HG03378 (cell line): ENCODE data around the gene GRIA4.

Experiments used
- ATAC-seq: cut with Tn5 transposase; IDR thresholded peaks from one replicate; pipeline ENCODE4 v1.9.1; 2021; ENCODE audit warnings: mild to moderate bottlenecking, moderate library complexity; ENCODE audit not compliant: unreplicated experiment

Gene GRIA4

DNA sequence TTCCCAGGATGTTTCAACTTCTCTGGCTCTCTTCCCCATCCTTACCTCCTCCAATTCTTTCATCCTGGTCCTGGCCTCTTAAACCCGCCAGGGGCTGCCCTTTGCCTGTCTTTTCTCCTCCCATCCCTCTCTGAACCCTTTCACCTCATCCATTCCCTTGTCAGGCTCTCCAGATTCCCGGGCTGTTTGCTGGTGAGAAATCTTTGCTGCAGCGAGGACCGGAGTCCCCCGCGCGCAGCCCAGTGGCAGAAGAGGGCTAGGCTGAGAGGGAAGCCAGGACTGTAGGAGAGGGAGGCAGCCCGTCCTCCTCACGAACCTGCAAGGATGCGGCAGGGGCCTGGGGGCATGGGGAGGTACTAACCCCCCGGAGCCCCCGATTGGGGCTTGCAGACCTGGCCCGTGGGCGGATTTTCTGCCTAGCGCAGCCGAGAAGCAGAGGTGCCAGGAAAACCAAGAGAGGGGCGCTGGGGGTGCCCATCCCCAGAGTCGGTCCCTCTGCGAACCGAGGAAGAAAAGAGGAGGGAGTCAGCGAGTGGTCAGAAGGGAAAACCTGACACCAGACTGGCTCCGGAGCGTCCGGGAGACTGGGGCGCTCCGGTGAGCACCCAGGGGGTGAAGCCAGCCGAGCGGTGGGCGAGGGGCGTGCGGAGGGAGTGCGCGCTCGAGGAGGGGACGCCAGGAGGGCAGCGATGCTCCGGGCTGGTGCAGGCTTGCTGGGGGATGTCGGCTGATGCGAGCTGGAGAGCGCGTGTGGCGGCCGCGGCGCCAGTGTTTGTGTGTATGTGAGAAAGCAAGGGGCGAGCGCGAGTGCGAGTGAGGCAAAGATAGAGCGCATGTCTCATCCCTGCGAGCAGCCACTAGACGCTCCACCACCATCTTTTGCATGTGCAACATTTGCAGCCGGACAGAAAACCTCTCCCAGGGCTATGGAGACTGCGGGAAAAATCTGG lies at the start of gene GRIA4:
Gene GRIA4 (plus strand): TSS at position 242 of the 950 bp plus-strand sequence. CDS start 925 bp downstream, outside the sequence.
- ATAC-seq: no peak

DNA sequence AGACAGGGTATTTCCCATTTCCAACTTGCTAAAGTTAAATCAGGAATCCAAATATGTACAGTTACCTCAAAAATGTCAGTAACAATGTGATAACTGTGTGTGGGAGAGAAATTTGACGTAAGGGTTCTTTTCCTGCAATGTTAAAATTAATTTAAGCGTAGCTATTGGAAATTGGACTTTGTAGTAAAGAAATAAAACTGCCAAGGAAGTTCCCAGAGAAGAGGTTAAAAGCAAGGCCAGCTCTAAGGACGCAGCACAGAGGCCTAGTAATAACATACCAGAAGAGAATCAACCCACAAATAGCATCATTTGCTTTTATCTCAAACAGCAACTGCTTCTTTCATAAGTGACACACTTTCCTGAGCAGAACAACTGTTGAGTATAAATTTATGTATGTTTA lies 36.8 kb upstream of the GRIA4 start:
- no peak for ATAC-seq

DNA sequence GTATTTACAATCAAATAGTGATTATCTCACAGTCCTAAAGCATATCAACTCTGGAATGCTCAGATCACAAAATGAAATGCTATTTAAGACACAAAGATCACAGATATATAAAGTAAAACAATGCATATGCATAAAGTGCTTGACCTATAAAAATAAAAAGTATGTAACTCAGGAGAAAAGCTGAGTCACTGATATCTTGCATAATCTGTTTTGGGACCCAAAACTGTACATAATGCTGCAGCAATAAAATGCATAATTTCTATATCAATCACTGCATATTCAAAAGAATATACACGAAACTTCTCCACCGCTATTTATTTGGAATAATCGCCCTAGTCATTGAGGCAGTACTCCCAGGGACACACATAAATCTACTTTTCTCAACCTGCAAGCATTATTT lies 34.9 kb upstream of the GRIA4 start:
- ATAC-seq: no peak

- ATAC-seq: no peak
Observed at GRCh38 chr11:105577641-105578040, 32.2 kb upstream of the GRIA4 start.

DNA sequence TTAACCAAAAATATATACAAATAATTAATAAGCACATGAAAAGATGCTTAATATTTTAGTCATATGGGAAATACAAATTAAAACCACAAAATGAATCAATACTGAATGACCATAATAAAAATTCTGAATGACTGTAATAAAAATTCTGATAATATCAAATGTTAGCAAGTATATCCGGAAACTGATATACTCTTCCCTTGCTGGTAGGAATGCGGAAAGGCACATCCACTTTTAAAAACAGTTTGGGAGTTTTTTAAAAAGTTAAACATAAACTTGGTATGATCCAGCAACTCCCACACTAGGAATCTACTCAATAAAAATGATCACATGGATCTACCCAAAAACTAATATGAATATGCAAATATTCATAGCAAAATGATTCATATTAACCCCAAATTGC lies 30.8 kb upstream of the GRIA4 start:
- ATAC-seq: no peak

DNA sequence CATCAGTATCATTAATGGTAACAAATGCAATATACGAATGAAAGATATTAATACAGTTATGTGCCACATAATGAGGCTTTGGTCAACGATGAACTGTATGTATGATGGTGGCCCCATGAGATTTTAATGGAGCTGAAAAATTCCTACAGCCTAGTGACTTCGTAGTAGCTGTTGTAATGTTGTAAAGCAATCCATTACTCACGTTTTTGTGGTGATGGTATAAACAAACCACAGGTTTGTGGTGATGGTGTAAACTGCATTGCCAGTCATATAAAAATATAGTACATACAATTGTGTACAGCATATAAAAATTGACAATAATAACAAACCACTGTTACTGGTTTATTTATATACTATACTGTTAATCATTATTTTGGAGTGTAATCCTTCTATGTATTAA lies 27.4 kb upstream of the GRIA4 start:
- no peak for ATAC-seq

DNA sequence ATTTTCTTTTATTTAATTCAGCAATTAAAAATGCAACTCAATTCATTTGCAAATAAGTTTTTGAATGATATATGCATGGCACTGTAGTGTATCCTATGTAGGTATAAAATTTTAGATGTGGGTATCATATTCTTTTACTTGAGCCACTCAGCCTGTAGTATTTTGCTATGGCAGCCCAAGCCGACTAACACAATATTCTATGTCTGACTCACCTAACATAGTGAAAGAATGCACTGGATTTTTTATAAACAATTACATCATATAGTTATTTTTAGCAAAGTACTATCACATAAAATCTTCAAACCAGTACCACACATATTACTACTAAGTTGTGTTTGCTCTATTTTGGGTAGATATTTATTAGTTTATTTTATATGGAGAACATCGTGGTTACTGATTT lies 21.9 kb upstream of the GRIA4 start:
- ATAC-seq: no peak

GRCh38 chr11:105589346-105589745 lies 20.5 kb upstream of the GRIA4 start:
- ATAC-seq: no peak

- no peak for ATAC-seq
Observed at GRCh38 chr11:105592035-105592434, 17.8 kb upstream of the GRIA4 start.

- no peak for ATAC-seq
Observed at GRCh38 chr11:105598371-105598770, 11.5 kb upstream of the GRIA4 start.

DNA sequence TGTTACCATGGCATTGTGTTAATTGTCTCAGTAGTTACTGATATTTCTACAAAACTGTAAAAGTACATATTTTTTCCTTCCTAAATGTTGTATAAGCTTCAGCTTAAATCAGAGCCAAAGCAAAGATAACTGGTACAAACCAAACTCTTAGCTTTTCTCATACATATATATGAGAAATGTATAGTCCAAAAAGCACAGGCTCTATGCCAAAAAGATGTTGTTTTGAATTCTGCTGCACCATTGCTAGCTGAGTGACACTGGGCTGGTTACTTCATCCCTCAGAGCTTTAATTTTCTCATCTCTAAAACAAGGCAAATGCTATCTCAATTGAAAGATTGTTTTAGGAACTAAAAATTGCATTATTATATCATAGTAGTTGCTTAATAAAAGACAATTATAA lies 6.7 kb upstream of the GRIA4 start:
- ATAC-seq: no peak

- peak; percentile 82 for ATAC-seq
Observed at GRCh38 chr11:105609341-105609781, 512 bp upstream of the GRIA4 start.

DNA sequence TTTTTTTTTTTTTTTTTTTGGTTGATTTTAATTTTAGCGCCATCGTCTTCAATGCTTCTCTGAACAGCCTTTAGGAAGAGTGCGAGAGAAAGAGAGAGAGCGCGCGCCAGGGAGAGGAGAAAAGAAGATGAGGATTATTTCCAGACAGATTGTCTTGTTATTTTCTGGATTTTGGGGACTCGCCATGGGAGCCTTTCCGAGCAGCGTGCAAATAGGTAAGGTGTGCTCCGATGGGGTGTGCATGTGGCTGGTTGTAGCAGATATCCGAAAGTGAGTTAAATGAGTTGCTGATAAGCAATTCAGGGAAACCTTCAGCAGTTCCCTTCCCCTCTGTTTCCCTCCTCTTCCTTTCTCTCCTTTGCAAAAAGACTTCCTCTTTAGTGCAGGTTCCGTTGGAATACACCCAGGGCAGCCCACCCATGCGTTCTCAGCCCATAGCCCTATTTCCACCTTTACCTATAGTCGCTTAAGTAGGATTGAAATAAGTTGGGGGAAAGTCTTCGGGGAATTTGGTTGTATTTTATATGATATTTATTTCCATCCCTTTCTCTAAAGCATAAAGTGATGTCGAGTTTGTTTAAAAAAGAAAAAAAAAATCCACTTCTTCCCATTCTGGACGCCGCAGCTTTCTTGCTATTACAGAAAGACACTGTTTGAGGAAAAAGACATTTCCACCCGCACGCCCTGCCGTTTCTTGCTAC lies 1.1 kb downstream of the GRIA4 start:
- no peak for ATAC-seq

DNA sequence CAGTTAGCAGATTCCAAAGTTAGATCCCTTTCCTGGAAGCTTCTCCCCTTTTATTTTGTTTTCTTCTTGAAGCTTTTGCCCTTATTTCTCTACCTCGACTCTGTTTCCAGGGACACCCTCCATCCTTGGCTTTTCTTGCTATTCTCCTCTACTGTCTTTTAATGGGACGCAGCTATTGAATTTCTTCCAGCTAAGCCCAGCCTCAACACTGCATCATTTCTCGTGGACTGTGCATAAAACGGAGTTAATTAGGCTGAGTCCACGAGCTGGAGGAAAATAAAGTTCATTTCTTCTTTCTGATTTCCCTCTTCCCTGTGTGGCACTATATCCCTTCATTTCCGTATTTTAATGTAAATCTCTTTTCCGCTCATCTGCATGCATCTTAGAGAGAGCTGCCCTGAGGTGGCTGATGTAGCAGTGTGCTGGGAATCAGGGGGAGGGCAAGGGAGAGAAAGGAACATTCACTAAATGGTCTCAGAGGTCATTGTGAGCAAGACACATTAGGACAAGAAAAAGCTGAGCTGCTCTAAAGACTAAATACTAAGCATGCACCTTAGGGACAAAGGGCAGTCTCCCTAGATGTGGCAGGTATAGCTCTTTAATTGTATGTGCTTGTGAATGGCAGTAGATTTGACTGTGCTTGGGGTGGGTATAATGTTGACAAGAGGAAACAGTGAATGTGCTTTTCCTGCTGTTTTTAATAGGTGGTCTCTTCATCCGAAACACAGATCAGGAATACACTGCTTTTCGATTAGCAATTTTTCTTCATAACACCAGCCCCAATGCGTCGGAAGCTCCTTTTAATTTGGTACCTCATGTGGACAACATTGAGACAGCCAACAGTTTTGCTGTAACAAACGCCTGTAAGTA lies 1.9 kb downstream of the GRIA4 start:
- no peak for ATAC-seq

DNA sequence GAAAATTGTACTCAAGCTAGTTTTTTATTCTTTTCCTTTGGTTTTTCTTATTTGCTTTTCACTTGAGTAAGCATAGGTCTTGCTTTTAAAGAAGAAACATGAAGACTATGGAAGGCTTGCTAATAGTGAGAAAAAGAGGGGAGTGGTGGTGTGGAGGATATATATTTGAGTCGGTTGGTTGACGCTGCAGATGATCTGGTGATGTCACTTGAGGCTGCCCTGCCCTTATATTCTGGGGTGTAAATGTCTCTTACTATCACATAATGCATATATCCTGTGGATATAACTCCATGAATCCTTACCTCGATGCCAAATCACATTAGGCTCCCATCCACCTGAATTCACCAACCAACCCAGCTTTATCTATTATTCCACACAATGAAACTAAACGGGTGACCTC lies 2.9 kb downstream of the GRIA4 start:
- ATAC-seq: no peak

GRCh38 chr11:105613183-105613582 lies 3.3 kb downstream of the GRIA4 start:
- ATAC-seq: no peak

- no peak for ATAC-seq
Observed at GRCh38 chr11:105618343-105618955, 8.6 kb downstream of the GRIA4 start.

DNA sequence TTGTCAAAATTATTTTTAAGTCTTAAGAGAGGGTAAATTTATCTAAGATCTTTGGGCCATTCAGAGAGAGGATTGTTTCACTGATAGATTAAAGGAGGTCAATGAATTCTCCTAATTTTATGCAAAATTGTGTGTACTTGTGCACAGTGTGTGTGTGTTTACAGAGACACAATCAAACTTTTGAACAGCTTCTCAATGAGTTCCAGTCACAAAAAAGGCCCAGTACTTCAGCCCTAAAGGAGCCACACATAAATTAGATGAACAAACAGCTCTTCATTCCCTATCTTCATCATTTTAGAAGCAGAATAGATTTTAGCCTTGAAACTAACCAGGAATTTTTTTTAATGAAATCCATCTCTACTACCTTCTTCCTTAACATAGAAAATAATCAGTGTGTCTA lies 9.7 kb downstream of the GRIA4 start:
- ATAC-seq: no peak

DNA sequence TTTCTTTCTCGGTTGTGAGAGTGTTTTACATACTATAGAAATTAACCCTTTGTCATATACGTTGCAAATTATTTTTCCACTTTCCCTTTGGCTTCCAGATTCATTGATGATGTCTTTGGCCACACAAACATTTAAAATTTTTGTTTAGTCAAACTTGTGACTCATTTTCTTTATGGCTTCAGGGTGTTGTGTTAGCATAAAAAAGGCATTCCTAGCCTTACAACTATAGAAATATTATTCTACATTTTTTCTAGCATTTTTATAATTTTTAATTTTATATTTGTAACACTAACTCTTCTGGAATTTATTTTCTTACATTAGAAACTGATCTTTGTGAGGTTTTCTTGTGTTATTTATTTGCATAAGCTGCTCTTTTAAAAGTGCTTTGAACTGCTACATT lies 12.1 kb downstream of the GRIA4 start:
- ATAC-seq: no peak

- ATAC-seq: no peak
Observed at GRCh38 chr11:105632316-105632715, 22.4 kb downstream of the GRIA4 start.

DNA sequence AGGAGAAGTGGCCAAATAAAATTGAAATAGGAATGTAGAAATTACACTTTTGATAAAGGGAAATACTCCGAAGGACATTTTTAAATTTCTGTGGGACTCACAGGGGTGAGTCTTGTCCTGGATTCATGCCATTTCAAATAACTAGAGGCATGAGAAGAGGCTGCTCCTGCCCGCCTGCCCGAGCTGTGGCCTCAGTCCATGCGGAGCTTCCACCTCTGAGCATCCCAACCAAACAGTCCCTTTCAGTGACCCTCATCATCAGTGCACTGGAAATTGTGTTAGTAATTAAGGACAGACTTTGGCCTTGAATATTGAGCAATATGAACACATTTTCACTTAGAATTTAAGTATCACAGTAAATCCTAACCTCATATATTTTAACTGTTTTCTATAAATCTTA lies 25.6 kb downstream of the GRIA4 start:
- no peak for ATAC-seq
